GM23338 (cell line): ENCODE results near the gene SPHKAP. TPM values are rescaled to one million over a fixed set of nuclear protein-coding genes. Genes with fewer than 3 reads are reported as not detected.

Experiments
- ATAC-seq: fragments of 200-7000 bp; cut with Tn5 transposase; 3 replicates; pipeline ENCODE4 v1.9.1; 2020
- DNase-seq: peaks from one replicate; pipeline ENCODE4 v3.0.0-alpha.2; 2015; ENCODE audit warnings: low spot score
- H2AFZ ChIP-seq: fragments of 200-600 bp; sonication (generic); 2 replicates; pipeline ENCODE4 v1.8.0; 2016; ENCODE audit warnings: antibody characterized with exemption, mild to moderate bottlenecking, moderate library complexity
- H3F3A ChIP-seq: fragments of 200-600 bp; sonication (generic); replicated peaks from 2 replicates; pipeline ENCODE4 v1.8.0; 2017; ENCODE audit warnings: antibody characterized with exemption, mixed run types, low read depth
- H3K27ac ChIP-seq: fragments of 200-600 bp; sonication (generic); 2 replicates; pipeline ENCODE4 v1.6.1; 2016; ENCODE audit warnings: low read depth
- H3K27me3 ChIP-seq: fragments of 200-600 bp; sonication (generic); 2 replicates; pipeline ENCODE4 v1.8.0; 2016; ENCODE audit warnings: mild to moderate bottlenecking, mixed run types, moderate library complexity; ENCODE audit not compliant: insufficient read depth
- H3K36me3 ChIP-seq: fragments of 200-600 bp; sonication (generic); 2 replicates; pipeline ENCODE4 v1.8.0; 2016; ENCODE audit warnings: mild to moderate bottlenecking; ENCODE audit not compliant: insufficient read depth
- H3K4me1 ChIP-seq: fragments of 200-600 bp; sonication (generic); 2 replicates; pipeline ENCODE4 v1.8.0; 2016; ENCODE audit warnings: mild to moderate bottlenecking, moderate library complexity; ENCODE audit not compliant: insufficient read depth
- H3K4me2 ChIP-seq: fragments of 200-600 bp; sonication (generic); 2 replicates; pipeline ENCODE4 v1.7.1; 2017; ENCODE audit warnings: mixed run types
- H3K4me3 ChIP-seq: fragments of 200-600 bp; sonication (generic); 2 replicates; pipeline ENCODE4 v1.6.1; 2016; ENCODE audit warnings: mixed run types
- H3K79me2 ChIP-seq: fragments of 200-600 bp; sonication (generic); replicated peaks from 2 replicates; pipeline ENCODE4 v1.8.0; 2017; ENCODE audit warnings: mild to moderate bottlenecking; ENCODE audit not compliant: insufficient read depth
- H3K9me2 ChIP-seq: fragments of 200-600 bp; sonication (generic); 2 replicates; pipeline ENCODE4 v1.8.0; 2017; ENCODE audit not compliant: insufficient read depth
- H4K20me1 ChIP-seq: fragments of 200-600 bp; sonication (generic); replicated peaks from 2 replicates; pipeline ENCODE4 v1.8.0; 2017; ENCODE audit warnings: mild to moderate bottlenecking; ENCODE audit not compliant: insufficient read depth
- H3K27ac Mint-ChIP-seq: 2 replicates; pipeline ENCODE4 v1.8.0; 2020; ENCODE audit warnings: inconsistent platforms, mild to moderate bottlenecking, moderate library complexity, mixed read lengths
- H3K27me3 Mint-ChIP-seq: 3 replicates; pipeline ENCODE4 v1.8.0; 2022; ENCODE audit warnings: low read depth, mild to moderate bottlenecking, moderate library complexity, mixed read lengths, inconsistent platforms; ENCODE audit not compliant: insufficient read depth, poor library complexity
- H3K36me3 Mint-ChIP-seq: 3 replicates; pipeline ENCODE4 v1.8.0; 2021; ENCODE audit warnings: low read depth, mild to moderate bottlenecking, inconsistent platforms, moderate library complexity, mixed read lengths
- H3K4me1 Mint-ChIP-seq: 3 replicates; pipeline ENCODE4 v1.8.0; 2020; ENCODE audit warnings: mild to moderate bottlenecking, inconsistent platforms, mixed read lengths
- H3K4me3 Mint-ChIP-seq: 3 replicates; pipeline ENCODE4 v1.8.0; 2021; ENCODE audit warnings: moderate library complexity, mild to moderate bottlenecking, inconsistent platforms, mixed read lengths
- H3K9me3 Mint-ChIP-seq: 3 replicates; pipeline ENCODE4 v1.8.0; 2020; ENCODE audit warnings: moderate library complexity, mild to moderate bottlenecking, inconsistent platforms, mixed read lengths
- EZH2 ChIP-seq: fragments of 200-600 bp; sonication (generic); IDR thresholded peaks from one replicate; pipeline ENCODE4 v1.8.0; 2017; ENCODE audit warnings: antibody characterized with exemption, mild to moderate bottlenecking, low read depth; ENCODE audit not compliant: unreplicated experiment
- ZNF331 ChIP-seq: fragments of 250-450 bp; sonication (Bioruptor Pico); IDR thresholded peaks from 2 replicates; pipeline ENCODE4 v1.5.0; 2020; ENCODE audit warnings: low read depth, mild to moderate bottlenecking, moderate library complexity
- ZNF462 ChIP-seq: fragments of 250-450 bp; sonication (Bioruptor Pico); IDR thresholded peaks from 2 replicates; pipeline ENCODE4 v1.5.0; 2020; ENCODE audit warnings: mild to moderate bottlenecking, moderate library complexity
- polyA plus RNA-seq: library from polyadenylated mRNA; unstranded; fragments of >200 nt; fragmentation: Nextera tagmentation; extraction: Ambion mirVana; gene quantifications from 2 replicates; pipeline ENCODE4 v1.2.1, GENCODE V29; 2016
- total RNA-seq: library from RNA; depleted of rRNA; stranded (reverse); fragments of >200 nt; shearing (Covaris generic); gene quantifications from 2 replicates; pipeline ENCODE4 v1.2.3, GENCODE V29; 2014
- TF ChIP-seq, protein P1 (sequence below), 2 experiments: fragments of 200-600 bp in 1 of 2; sonication (generic) in 1 of 2; conservative IDR thresholded peaks; 2 replicates each; pipeline versions ENCODE4 v1.5.1 to v1.6.1; 2016 to 2017; ENCODE audit warnings: antibody characterized with exemption in 2 of 2, low read depth in 2 of 2, mild to moderate bottlenecking in 2 of 2, moderate library complexity in 1 of 2

SPHKAP gene
- total and polyA plus RNA-seq, 2 experiments from 2014 or later, result 0.10 TPM; not detected in 1

GRCh38 chr2:228197504-228197903, 16.0 kb upstream of the SPHKAP start (continued):
- TF ChIP-seq, protein P1, sequence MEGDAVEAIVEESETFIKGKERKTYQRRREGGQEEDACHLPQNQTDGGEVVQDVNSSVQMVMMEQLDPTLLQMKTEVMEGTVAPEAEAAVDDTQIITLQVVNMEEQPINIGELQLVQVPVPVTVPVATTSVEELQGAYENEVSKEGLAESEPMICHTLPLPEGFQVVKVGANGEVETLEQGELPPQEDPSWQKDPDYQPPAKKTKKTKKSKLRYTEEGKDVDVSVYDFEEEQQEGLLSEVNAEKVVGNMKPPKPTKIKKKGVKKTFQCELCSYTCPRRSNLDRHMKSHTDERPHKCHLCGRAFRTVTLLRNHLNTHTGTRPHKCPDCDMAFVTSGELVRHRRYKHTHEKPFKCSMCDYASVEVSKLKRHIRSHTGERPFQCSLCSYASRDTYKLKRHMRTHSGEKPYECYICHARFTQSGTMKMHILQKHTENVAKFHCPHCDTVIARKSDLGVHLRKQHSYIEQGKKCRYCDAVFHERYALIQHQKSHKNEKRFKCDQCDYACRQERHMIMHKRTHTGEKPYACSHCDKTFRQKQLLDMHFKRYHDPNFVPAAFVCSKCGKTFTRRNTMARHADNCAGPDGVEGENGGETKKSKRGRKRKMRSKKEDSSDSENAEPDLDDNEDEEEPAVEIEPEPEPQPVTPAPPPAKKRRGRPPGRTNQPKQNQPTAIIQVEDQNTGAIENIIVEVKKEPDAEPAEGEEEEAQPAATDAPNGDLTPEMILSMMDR (conservative IDR thresholded peaks at IDR 0.05; ENCODE audit: low read depth in 2 of 2), result no peak
- no peak for TF ChIP-seq ZNF331 (CRISPR knock-in tag)

GRCh38 chr2:228180181-228181097, 1.0 kb downstream of the SPHKAP start:
- Histone ChIP-seq H3K27me3 (peaks cover 54% of the 10 kb centered on the region), H3K9me2 (no peaks in the 10 kb centered on the region), H3K27ac (no peak overlapping the region), H3K36me3 (no peaks in the 10 kb centered on the region), H3K4me3 (peak overlapping the region; percentile 81), H3K79me2 (no peaks in the 10 kb centered on the region), H2AFZ (peak overlapping the region; percentile 94), H3F3A (no peaks in the 10 kb centered on the region), H4K20me1 (no peaks in the 10 kb centered on the region), H3K4me2 (peak overlapping the region; percentile 98), H3K4me1 (peaks cover 5% of the 10 kb centered on the region; the same call in 1 of the 2 replicates)
- H3K9me3 Mint-ChIP-seq, result peaks cover 8% of the 10 kb centered on the region; the same call in 2 of the 3 replicates
- peaks cover 36% of the 10 kb centered on the region for H3K27me3 Mint-ChIP-seq
- peaks cover 4% of the 10 kb centered on the region for H3K36me3 Mint-ChIP-seq
- no peaks in the 10 kb centered on the region; the same call in 1 of the 3 replicates for H3K4me1 Mint-ChIP-seq
- TF ChIP-seq ZNF462 (CRISPR knock-in tag), result no peak
- TF ChIP-seq, protein P1 (conservative IDR thresholded peaks at IDR 0.05; ENCODE audit: low read depth in 2 of 2), result peak; percentile 9 to 45; a peak in 2 of 4 replicates
- TF ChIP-seq EZH2, result peak; percentile 64
- peak overlapping the region; percentile 85 for H3K4me3 Mint-ChIP-seq
- no peak overlapping the region for H3K27ac Mint-ChIP-seq
- peak; percentile 67 for ATAC-seq
- peak; percentile 73 for DNase-seq
